ENCODE data around the gene PPP2R2D. TPM values are rescaled to one million over a fixed set of nuclear protein-coding genes. Genes with fewer than 3 reads are reported as not detected.
"Not testable (repeated sequence)": the region's sequence is repeated elsewhere in the genome, so short reads cannot be mapped to it uniquely, and the experiment has no call there.

PPP2R2D gene
- total RNA-seq, 5 donors from 2014 or later (not counting 1 experiment from before 2014, with no cell fraction given), result 37.3 to 45.0 (median 43.0) TPM

GRCh38 chr10:131983780-131984179 lies 83.0 kb downstream of the PPP2R2D start:
- H3K4me3 ChIP-seq (ENCODE audit: control insufficient read depth in 1 of 2, extremely low read depth in 1 of 2, low read length in 1 of 2), result no peak overlapping the region
- ChIA-PET POLR2A (no interaction called here), CTCF (no interaction called here)
- WGBS (ENCODE audit: insufficient coverage), result 57% methylated on average over 3 of the region's 6 CpGs
- H3K9me3 ChIP-seq, result no peaks in the 10 kb centered on the region
- H3K4me3 Mint-ChIP-seq, result peak overlapping the region in 1 of 3 donors; percentile 69
- H3K36me3 Mint-ChIP-seq, result no peaks in the 10 kb centered on the region
- DNase-seq (no peak), ATAC-seq (replicated peaks in 1 of 4) (no peak)
- H3K9me3 Mint-ChIP-seq, result no peaks in the 10 kb centered on the region
- peaks cover 5 to 30% of the 10 kb centered on the region in 2 experiments for H3K4me1 ChIP-seq (ENCODE audit: control insufficient read depth in 1 of 2, extremely low read depth in 1 of 2, insufficient read depth in 2 of 2, low read length in 2 of 2)
- no peak overlapping the region for H3K27ac ChIP-seq (ENCODE audit: low read length)
- peaks cover 14 to 22% (median 21%) of the 10 kb centered on the region in 3 donors for H3K4me1 Mint-ChIP-seq
- H3K27me3 Mint-ChIP-seq, result no peaks in the 10 kb centered on the region
- no peaks in the 10 kb centered on the region for H3K36me3 ChIP-seq (ENCODE audit: control insufficient read depth in 2 of 2, extremely low read depth in 1 of 2, insufficient read depth in 1 of 2, low read length in 1 of 2)
- peaks cover 3 to 8% of the 10 kb centered on the region in 2 experiments for H3K27me3 ChIP-seq (replicated peaks in 1 of 2; ENCODE audit: control insufficient read depth in 2 of 2, extremely low read depth in 1 of 2, insufficient read depth in 2 of 2, low read length in 1 of 2)
- H3K27ac Mint-ChIP-seq, result no peak overlapping the region

- H3K27ac ChIP-seq (ENCODE audit: low read length); H3K36me3 Mint-ChIP-seq; ATAC-seq (replicated peaks in 1 of 4); H3K27me3 ChIP-seq (replicated peaks in 1 of 2; ENCODE audit: control insufficient read depth in 2 of 2, extremely low read depth in 1 of 2, insufficient read depth in 2 of 2, low read length in 1 of 2); H3K4me3 ChIP-seq (ENCODE audit: control insufficient read depth in 1 of 2, extremely low read depth in 1 of 2, low read length in 1 of 2); H3K9me3 ChIP-seq; CTCF ChIA-PET; H3K9me3 Mint-ChIP-seq; H3K4me1 Mint-ChIP-seq; H3K27ac Mint-ChIP-seq; H3K4me1 ChIP-seq (ENCODE audit: control insufficient read depth in 1 of 2, extremely low read depth in 1 of 2, insufficient read depth in 2 of 2, low read length in 2 of 2); H3K36me3 ChIP-seq (ENCODE audit: control insufficient read depth in 2 of 2, extremely low read depth in 1 of 2, insufficient read depth in 1 of 2, low read length in 1 of 2); H3K27me3 Mint-ChIP-seq; H3K4me3 Mint-ChIP-seq; POLR2A ChIA-PET: not testable (repeated sequence)
- 93% methylated on average over 3 of the region's 7 CpGs for WGBS (ENCODE audit: insufficient coverage)
- DNase-seq, result peak in 1 of 35 experiments; percentile 0
Measured at GRCh38 chr10:131986851-131987250, 86.0 kb downstream of the PPP2R2D start.

GRCh38 chr10:131987301-131987700 lies 86.5 kb downstream of the PPP2R2D start:
- H3K4me3 ChIP-seq (ENCODE audit: control insufficient read depth in 1 of 2, extremely low read depth in 1 of 2, low read length in 1 of 2); H3K4me3 Mint-ChIP-seq; H3K36me3 Mint-ChIP-seq; H3K36me3 ChIP-seq (ENCODE audit: control insufficient read depth in 2 of 2, extremely low read depth in 1 of 2, insufficient read depth in 1 of 2, low read length in 1 of 2); H3K27me3 ChIP-seq (replicated peaks in 1 of 2; ENCODE audit: control insufficient read depth in 2 of 2, extremely low read depth in 1 of 2, insufficient read depth in 2 of 2, low read length in 1 of 2); H3K4me1 ChIP-seq (ENCODE audit: control insufficient read depth in 1 of 2, extremely low read depth in 1 of 2, insufficient read depth in 2 of 2, low read length in 2 of 2); ATAC-seq (replicated peaks in 1 of 4); H3K9me3 Mint-ChIP-seq; DNase-seq; POLR2A ChIA-PET; H3K27ac ChIP-seq (ENCODE audit: low read length); H3K4me1 Mint-ChIP-seq; CTCF ChIA-PET; H3K9me3 ChIP-seq; H3K27ac Mint-ChIP-seq; H3K27me3 Mint-ChIP-seq: not testable (repeated sequence)
- WGBS (ENCODE audit: insufficient coverage), result 80% methylated on average over 2 of the region's 5 CpGs

- WGBS (ENCODE audit: insufficient coverage), result no CpG with 5 or more reads among the region's 3 CpGs
Measured at GRCh38 chr10:131987786-131988185, 87.0 kb downstream of the PPP2R2D start.

GRCh38 chr10:131991726-131992125 lies 90.9 kb downstream of the PPP2R2D start:
- H3K36me3 ChIP-seq (ENCODE audit: control insufficient read depth in 2 of 2, extremely low read depth in 1 of 2, insufficient read depth in 1 of 2, low read length in 1 of 2), result no peaks in the 10 kb centered on the region
- no peaks in the 10 kb centered on the region for H3K9me3 ChIP-seq
- Mint-ChIP-seq H3K4me1 (no peaks in the 10 kb centered on the region), H3K27ac (no peak overlapping the region), H3K27me3 (no peaks in the 10 kb centered on the region), H3K9me3 (no peaks in the 10 kb centered on the region), H3K4me3 (no peak overlapping the region), H3K36me3 (no peaks in the 10 kb centered on the region)
- no peak overlapping the region for H3K27ac ChIP-seq (ENCODE audit: low read length)
- 67% methylated on average over 1 of the region's 3 CpGs for WGBS (ENCODE audit: insufficient coverage)
- CTCF ChIA-PET, result no interaction called here
- POLR2A ChIA-PET, result interaction anchor here in 1 of 2 donors (0.7 kb wide), 1 partner anchor 80 kb away, joined by 3 read pairs; no protein-coding TSS in a partner anchor
- H3K4me3 ChIP-seq (ENCODE audit: control insufficient read depth in 1 of 2, extremely low read depth in 1 of 2, low read length in 1 of 2), result no peak overlapping the region
- ATAC-seq (replicated peaks in 1 of 4), result no peak
- H3K4me1 ChIP-seq (ENCODE audit: control insufficient read depth in 1 of 2, extremely low read depth in 1 of 2, insufficient read depth in 2 of 2, low read length in 2 of 2), result no peaks in the 10 kb centered on the region
- H3K27me3 ChIP-seq (replicated peaks in 1 of 2; ENCODE audit: control insufficient read depth in 2 of 2, extremely low read depth in 1 of 2, insufficient read depth in 2 of 2, low read length in 1 of 2), result peaks cover 2 to 5% of the 10 kb centered on the region in 2 experiments
- DNase-seq, result no peak

More at GRCh38 chr10:131987786-131988185, 87.0 kb downstream of the PPP2R2D start:
- H3K36me3 ChIP-seq (ENCODE audit: control insufficient read depth in 2 of 2, extremely low read depth in 1 of 2, insufficient read depth in 1 of 2, low read length in 1 of 2); H3K27me3 Mint-ChIP-seq; H3K9me3 Mint-ChIP-seq; H3K9me3 ChIP-seq; H3K27ac Mint-ChIP-seq; H3K4me1 ChIP-seq (ENCODE audit: control insufficient read depth in 1 of 2, extremely low read depth in 1 of 2, insufficient read depth in 2 of 2, low read length in 2 of 2); ATAC-seq (replicated peaks in 1 of 4); H3K4me3 Mint-ChIP-seq; H3K4me1 Mint-ChIP-seq; H3K36me3 Mint-ChIP-seq; POLR2A ChIA-PET; CTCF ChIA-PET; DNase-seq; H3K27me3 ChIP-seq (replicated peaks in 1 of 2; ENCODE audit: control insufficient read depth in 2 of 2, extremely low read depth in 1 of 2, insufficient read depth in 2 of 2, low read length in 1 of 2); H3K27ac ChIP-seq (ENCODE audit: low read length); H3K4me3 ChIP-seq (ENCODE audit: control insufficient read depth in 1 of 2, extremely low read depth in 1 of 2, low read length in 1 of 2): not testable (repeated sequence)

- Mint-ChIP-seq H3K4me1 (no peaks in the 10 kb centered on the region), H3K4me3 (no peak overlapping the region), H3K27me3 (no peaks in the 10 kb centered on the region), H3K36me3 (no peaks in the 10 kb centered on the region), H3K9me3 (no peaks in the 10 kb centered on the region), H3K27ac (no peak overlapping the region)
- no peaks in the 10 kb centered on the region for H3K36me3 ChIP-seq (ENCODE audit: control insufficient read depth in 2 of 2, extremely low read depth in 1 of 2, insufficient read depth in 1 of 2, low read length in 1 of 2)
- H3K9me3 ChIP-seq, result no peaks in the 10 kb centered on the region
- H3K4me3 ChIP-seq (ENCODE audit: control insufficient read depth in 1 of 2, extremely low read depth in 1 of 2, low read length in 1 of 2), result no peak overlapping the region
- peaks cover 2 to 5% of the 10 kb centered on the region in 2 experiments for H3K27me3 ChIP-seq (replicated peaks in 1 of 2; ENCODE audit: control insufficient read depth in 2 of 2, extremely low read depth in 1 of 2, insufficient read depth in 2 of 2, low read length in 1 of 2)
- no peak overlapping the region for H3K27ac ChIP-seq (ENCODE audit: low read length)
- WGBS (ENCODE audit: insufficient coverage), result 90% methylated on average over 8 of the region's 14 CpGs
- no peak for DNase-seq
- no peaks in the 10 kb centered on the region for H3K4me1 ChIP-seq (ENCODE audit: control insufficient read depth in 1 of 2, extremely low read depth in 1 of 2, insufficient read depth in 2 of 2, low read length in 2 of 2)
- ChIA-PET POLR2A (no interaction called here), CTCF (no interaction called here)
- ATAC-seq (replicated peaks in 1 of 4), result no peak
Measured at GRCh38 chr10:131993275-131993674, 92.5 kb downstream of the PPP2R2D start.

- H3K9me3 Mint-ChIP-seq, result no peaks in the 10 kb centered on the region
- Histone ChIP-seq H3K27ac (ENCODE audit: low read length) (no peak overlapping the region), H3K9me3 (no peaks in the 10 kb centered on the region), H3K27me3 (replicated peaks in 1 of 2; ENCODE audit: control insufficient read depth in 2 of 2, extremely low read depth in 1 of 2, insufficient read depth in 2 of 2, low read length in 1 of 2) (peaks cover 2 to 5% of the 10 kb centered on the region in 2 experiments), H3K36me3 (ENCODE audit: control insufficient read depth in 2 of 2, extremely low read depth in 1 of 2, insufficient read depth in 1 of 2, low read length in 1 of 2) (no peaks in the 10 kb centered on the region), H3K4me3 (ENCODE audit: control insufficient read depth in 1 of 2, extremely low read depth in 1 of 2, low read length in 1 of 2) (no peak overlapping the region), H3K4me1 (ENCODE audit: control insufficient read depth in 1 of 2, extremely low read depth in 1 of 2, insufficient read depth in 2 of 2, low read length in 2 of 2) (no peaks in the 10 kb centered on the region)
- ChIA-PET POLR2A (no interaction called here), CTCF (interaction anchor here in 1 of 2 donors (0.5 kb wide), 1 partner anchor 14 kb away, joined by 3 read pairs; no protein-coding TSS in a partner anchor)
- H3K4me3 Mint-ChIP-seq, result no peak overlapping the region
- H3K27me3 Mint-ChIP-seq, result no peaks in the 10 kb centered on the region
- no peaks in the 10 kb centered on the region for H3K36me3 Mint-ChIP-seq
- H3K27ac Mint-ChIP-seq, result no peak overlapping the region
- H3K4me1 Mint-ChIP-seq, result no peaks in the 10 kb centered on the region
- 88% methylated on average over 2 of the region's 3 CpGs for WGBS (ENCODE audit: insufficient coverage)
- no peak for ATAC-seq (replicated peaks in 1 of 4)
- no peak for DNase-seq
Measured at GRCh38 chr10:131994435-131994834, 93.6 kb downstream of the PPP2R2D start.

Data from T-cell (primary cell).